Karpas-422 (cell line): ENCODE results near the gene ITGA2B. TPM values are rescaled to one million over a fixed set of nuclear protein-coding genes. Genes with fewer than 3 reads are reported as not detected.
"Not testable (repeated sequence)": the region's sequence is repeated elsewhere in the genome, so short reads cannot be mapped to it uniquely, and the experiment has no call there.

Experiments
- DNase-seq: peaks from one replicate; pipeline ENCODE4 v3.0.0-alpha.2; 2015
- H2AFZ ChIP-seq: fragments of 200-600 bp; sonication (generic); 2 replicates; pipeline ENCODE4 v1.6.1; 2014; ENCODE audit warnings: antibody characterized with exemption, low read length, mixed read lengths
- H3K27ac ChIP-seq: fragments of 200-600 bp; sonication (generic); 2 replicates; pipeline ENCODE4 v1.5.1; 2014; ENCODE audit warnings: mild to moderate bottlenecking, low read length, moderate library complexity
- H3K27me3 ChIP-seq: fragments of 200-600 bp; sonication (generic); 2 replicates; pipeline ENCODE4 v1.6.1; 2014; ENCODE audit warnings: low read length, mixed read lengths
- H3K36me3 ChIP-seq: fragments of 200-600 bp; sonication (generic); 2 replicates; pipeline ENCODE4 v1.6.1; 2014; ENCODE audit warnings: low read length, mixed read lengths; ENCODE audit not compliant: insufficient read depth
- H3K4me1 ChIP-seq: fragments of 200-600 bp; sonication (generic); 2 replicates; pipeline ENCODE4 v1.6.1; 2014; ENCODE audit warnings: mild to moderate bottlenecking, low read length, mixed read lengths
- H3K4me2 ChIP-seq: fragments of 200-600 bp; sonication (generic); 2 replicates; pipeline ENCODE4 v1.6.1; 2014; ENCODE audit warnings: low read length, low read depth, mild to moderate bottlenecking; ENCODE audit not compliant: poor library complexity, severe bottlenecking
- H3K4me3 ChIP-seq: fragments of 200-600 bp; sonication (generic); 2 replicates; pipeline ENCODE4 v1.5.1; 2014; ENCODE audit warnings: mild to moderate bottlenecking, antibody characterized with exemption, low read length, mixed read lengths
- H3K79me2 ChIP-seq: fragments of 200-600 bp; sonication (generic); 2 replicates; pipeline ENCODE4 v1.6.1; 2014; ENCODE audit warnings: mild to moderate bottlenecking, low read length, mixed read lengths
- H3K9ac ChIP-seq: fragments of 200-600 bp; sonication (generic); 2 replicates; pipeline ENCODE4 v1.6.0; 2014; ENCODE audit warnings: low read length
- H3K9me2 ChIP-seq: fragments of 200-600 bp; sonication (generic), shearing (Covaris generic); replicated peaks from 2 replicates; pipeline ENCODE4 v1.6.0; 2014; ENCODE audit warnings: mild to moderate bottlenecking, low read length, moderate library complexity; ENCODE audit not compliant: insufficient read depth
- H3K9me3 ChIP-seq: fragments of 300-700, 200-600 bp; sonication (generic); 2 replicates; pipeline ENCODE4 v1.6.1; 2014; ENCODE audit warnings: low read length, mixed read lengths
- H4K20me1 ChIP-seq: fragments of 200-600 bp; sonication (generic); 2 replicates; pipeline ENCODE4 v1.6.1; 2014; ENCODE audit warnings: mild to moderate bottlenecking, antibody characterized with exemption, low read length, low read depth; ENCODE audit not compliant: insufficient read depth
- total RNA-seq: library from RNA; depleted of rRNA; stranded (reverse); fragments of >200 nt; shearing (Covaris generic); gene quantifications from 2 replicates; pipeline ENCODE4 v1.2.3, GENCODE V29; 2014; ENCODE audit warnings: low replicate concordance

ITGA2B gene
- total RNA-seq, 1 experiment from 2014 or later: 0.26 TPM

GRCh38 chr17:44379887-44380286 lies 9.6 kb downstream of the ITGA2B start:
- Histone ChIP-seq H3K9ac (no peak overlapping the region), H3K27me3 (no peaks in the 10 kb centered on the region), H2AFZ (no peak overlapping the region), H3K9me3 (no peaks in the 10 kb centered on the region), H4K20me1 (no peaks in the 10 kb centered on the region), H3K27ac (no peak overlapping the region), H3K4me2 (no peak overlapping the region), H3K4me1 (peaks cover under 1% of the 10 kb centered on the region; the same call in 1 of the 2 replicates), H3K79me2 (no peaks in the 10 kb centered on the region), H3K36me3 (no peaks in the 10 kb centered on the region), H3K9me2 (no peaks in the 10 kb centered on the region), H3K4me3 (no peak overlapping the region)
- DNase-seq: no peak

GRCh38 chr17:44378171-44378705 lies 11.2 kb downstream of the ITGA2B start:
- no peak overlapping the region for H3K27ac ChIP-seq
- H3K9me2 ChIP-seq: no peaks in the 10 kb centered on the region
- H3K4me3 ChIP-seq: no peak overlapping the region
- H3K4me1 ChIP-seq: no peaks in the 10 kb centered on the region
- H3K4me2 ChIP-seq: no peak overlapping the region
- H3K9me3 ChIP-seq: no peaks in the 10 kb centered on the region
- no peaks in the 10 kb centered on the region for H4K20me1 ChIP-seq
- H2AFZ ChIP-seq: no peak overlapping the region
- no peak overlapping the region for H3K9ac ChIP-seq
- H3K27me3 ChIP-seq: no peaks in the 10 kb centered on the region
- H3K36me3 ChIP-seq: no peaks in the 10 kb centered on the region
- no peak for DNase-seq
- no peaks in the 10 kb centered on the region for H3K79me2 ChIP-seq

- no peak overlapping the region for H3K9ac ChIP-seq
- H3K4me2 ChIP-seq: no peak overlapping the region
- no peak for DNase-seq
- H3K4me3 ChIP-seq: no peak overlapping the region
- H3K27me3 ChIP-seq: no peaks in the 10 kb centered on the region
- H4K20me1 ChIP-seq: no peaks in the 10 kb centered on the region
- H3K9me3 ChIP-seq: no peaks in the 10 kb centered on the region
- H3K27ac ChIP-seq: no peak overlapping the region
- H2AFZ ChIP-seq: no peak overlapping the region
- H3K79me2 ChIP-seq: no peaks in the 10 kb centered on the region
- H3K4me1 ChIP-seq: no peaks in the 10 kb centered on the region
- no peaks in the 10 kb centered on the region for H3K9me2 ChIP-seq
- no peaks in the 10 kb centered on the region for H3K36me3 ChIP-seq
Measured at GRCh38 chr17:44376779-44377178, 12.7 kb downstream of the ITGA2B start.

- DNase-seq: peak; percentile 75
- H3K9me2 ChIP-seq: no peaks in the 10 kb centered on the region
- H3K4me2 ChIP-seq: no peak overlapping the region
- no peak overlapping the region for H3K4me3 ChIP-seq
- no peak overlapping the region for H3K27ac ChIP-seq
- H4K20me1 ChIP-seq: no peaks in the 10 kb centered on the region
- no peaks in the 10 kb centered on the region for H3K9me3 ChIP-seq
- no peak overlapping the region for H2AFZ ChIP-seq
- H3K9ac ChIP-seq: no peak overlapping the region
- H3K79me2 ChIP-seq: no peaks in the 10 kb centered on the region
- no peaks in the 10 kb centered on the region for H3K36me3 ChIP-seq
- H3K4me1 ChIP-seq: no peaks in the 10 kb centered on the region
- H3K27me3 ChIP-seq: no peaks in the 10 kb centered on the region
Measured at GRCh38 chr17:44376124-44376523, 13.3 kb downstream of the ITGA2B start.

- no peak for DNase-seq
- H3K4me2 ChIP-seq: no peak overlapping the region
Measured at GRCh38 chr17:44375196-44376017, 14.0 kb downstream of the ITGA2B start.

GRCh38 chr17:44374306-44375195 lies 14.9 kb downstream of the ITGA2B start:
- Histone ChIP-seq H3K27me3 (no peaks in the 10 kb centered on the region), H3K36me3 (no peaks in the 10 kb centered on the region), H2AFZ (no peak overlapping the region), H3K9me2 (no peaks in the 10 kb centered on the region), H3K9ac (no peak overlapping the region), H4K20me1 (no peaks in the 10 kb centered on the region), H3K4me1 (no peaks in the 10 kb centered on the region), H3K27ac (no peak overlapping the region), H3K4me2 (no peak overlapping the region), H3K9me3 (no peaks in the 10 kb centered on the region), H3K4me3 (no peak overlapping the region), H3K79me2 (no peaks in the 10 kb centered on the region)
- no peak for DNase-seq

More at GRCh38 chr17:44375196-44376017, 14.0 kb downstream of the ITGA2B start:
- no peaks in the 10 kb centered on the region for H4K20me1 ChIP-seq
- H3K27me3 ChIP-seq: no peaks in the 10 kb centered on the region
- no peak overlapping the region for H3K9ac ChIP-seq
- H3K4me1 ChIP-seq: no peaks in the 10 kb centered on the region
- no peaks in the 10 kb centered on the region for H3K79me2 ChIP-seq
- no peak overlapping the region for H3K4me3 ChIP-seq
- H2AFZ ChIP-seq: no peak overlapping the region
- H3K9me2 ChIP-seq: no peaks in the 10 kb centered on the region
- H3K27ac ChIP-seq: no peak overlapping the region
- H3K36me3 ChIP-seq: no peaks in the 10 kb centered on the region
- no peaks in the 10 kb centered on the region for H3K9me3 ChIP-seq

GRCh38 chr17:44372036-44372435 lies 17.4 kb downstream of the ITGA2B start:
- H2AFZ ChIP-seq: no peak overlapping the region
- no peaks in the 10 kb centered on the region for H3K9me3 ChIP-seq
- no peak for DNase-seq
- H4K20me1 ChIP-seq: no peaks in the 10 kb centered on the region
- H3K9ac ChIP-seq: no peak overlapping the region
- H3K9me2 ChIP-seq: no peaks in the 10 kb centered on the region
- H3K36me3 ChIP-seq: no peaks in the 10 kb centered on the region
- H3K4me3 ChIP-seq: no peak overlapping the region
- no peaks in the 10 kb centered on the region for H3K79me2 ChIP-seq
- H3K4me2 ChIP-seq: no peak overlapping the region
- no peaks in the 10 kb centered on the region for H3K27me3 ChIP-seq
- no peak overlapping the region for H3K27ac ChIP-seq
- no peaks in the 10 kb centered on the region for H3K4me1 ChIP-seq

- not testable (repeated sequence) for H3K9ac ChIP-seq, H2AFZ ChIP-seq, H4K20me1 ChIP-seq, H3K36me3 ChIP-seq, H3K27ac ChIP-seq, H3K27me3 ChIP-seq, H3K4me2 ChIP-seq, H3K9me3 ChIP-seq, H3K4me1 ChIP-seq, H3K4me3 ChIP-seq, DNase-seq, H3K9me2 ChIP-seq, H3K79me2 ChIP-seq
Measured at GRCh38 chr17:44369414-44370023, 19.9 kb downstream of the ITGA2B start.
